Stimulated activated memory B cell treated with anti-CD40 and anti-IgM and Interleukin-4, amounts not matched to agents 10 μg/mL and 1 μg/mL and 100 μg/mL, for 72 hours (primary cell): Measurements from ENCODE around the gene BARHL2.

ENCODE experiments used
- ATAC-seq: fragments of 150-1000 bp; cut with Tn5 transposase; 2 replicates; pipeline ENCODE4 v1.10.0; 2021
- H3K27ac Mint-ChIP-seq: one replicate; pipeline ENCODE4 v1.8.0; 2022; ENCODE audit warnings: mild to moderate bottlenecking, mixed read lengths
- H3K27me3 Mint-ChIP-seq: one replicate; pipeline ENCODE4 v1.8.0; 2022; ENCODE audit warnings: mixed read lengths
- H3K36me3 Mint-ChIP-seq: one replicate; pipeline ENCODE4 v1.8.0; 2022; ENCODE audit warnings: mixed read lengths
- H3K4me1 Mint-ChIP-seq: one replicate; pipeline ENCODE4 v1.8.0; 2022; ENCODE audit warnings: mixed read lengths
- H3K4me3 Mint-ChIP-seq: one replicate; pipeline ENCODE4 v1.8.0; 2022; ENCODE audit warnings: mild to moderate bottlenecking, moderate library complexity, mixed read lengths
- H3K9me3 Mint-ChIP-seq: one replicate; pipeline ENCODE4 v1.8.0; 2022; ENCODE audit warnings: mixed read lengths

BARHL2 gene

DNA sequence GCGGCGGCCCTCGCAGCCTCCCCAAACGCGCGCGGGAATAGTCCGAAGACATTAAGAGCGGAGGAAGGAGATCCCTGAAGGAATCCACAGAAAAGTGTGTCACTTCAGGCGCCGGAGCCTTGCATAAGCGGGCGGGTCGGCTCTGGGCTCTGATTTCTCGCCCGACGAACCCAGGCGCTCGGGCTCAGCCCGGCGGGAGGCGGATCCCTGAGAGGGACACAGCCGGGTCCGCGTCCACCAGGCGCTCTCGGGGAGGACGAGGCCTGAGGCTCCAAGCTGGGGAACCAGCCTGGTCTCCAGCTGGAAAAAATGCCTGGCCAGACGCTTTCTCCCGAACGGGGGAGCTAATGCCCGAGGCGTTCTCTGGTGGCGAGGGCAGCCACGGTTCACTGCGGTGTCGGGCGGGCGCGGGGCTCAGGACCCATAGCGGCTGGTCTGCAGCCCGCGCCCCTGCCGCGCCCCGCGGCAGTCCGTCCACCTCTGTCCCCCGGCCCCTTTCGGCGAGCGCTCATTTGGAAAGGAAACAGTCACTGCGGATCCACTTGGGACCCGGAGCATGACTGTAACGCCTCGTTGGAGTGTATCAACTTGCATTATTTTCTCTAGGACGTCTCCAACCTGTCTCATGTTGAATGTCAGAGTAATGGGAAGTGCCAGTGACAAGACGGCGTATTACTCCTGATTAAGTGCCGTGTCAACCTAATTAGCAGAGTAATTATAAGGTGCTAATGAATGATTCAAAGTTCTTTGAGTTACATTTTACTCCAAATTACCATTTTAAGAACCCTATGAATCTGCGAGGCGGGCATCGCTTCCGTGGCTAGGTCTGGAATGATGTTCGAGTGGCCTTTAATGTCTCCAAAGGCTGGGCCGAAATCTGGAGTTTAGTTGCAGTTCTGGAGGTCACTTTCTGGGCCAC is 1.6 kb upstream of the BARHL2 start:
- Mint-ChIP-seq H3K36me3 (no peaks in the 10 kb centered on the region), H3K27ac (no peak overlapping the region), H3K27me3 (peaks cover 99% of the 10 kb centered on the region), H3K4me3 (no peak overlapping the region), H3K4me1 (peaks cover 21% of the 10 kb centered on the region), H3K9me3 (peaks cover 3% of the 10 kb centered on the region)
- ATAC-seq, result no peak

DNA sequence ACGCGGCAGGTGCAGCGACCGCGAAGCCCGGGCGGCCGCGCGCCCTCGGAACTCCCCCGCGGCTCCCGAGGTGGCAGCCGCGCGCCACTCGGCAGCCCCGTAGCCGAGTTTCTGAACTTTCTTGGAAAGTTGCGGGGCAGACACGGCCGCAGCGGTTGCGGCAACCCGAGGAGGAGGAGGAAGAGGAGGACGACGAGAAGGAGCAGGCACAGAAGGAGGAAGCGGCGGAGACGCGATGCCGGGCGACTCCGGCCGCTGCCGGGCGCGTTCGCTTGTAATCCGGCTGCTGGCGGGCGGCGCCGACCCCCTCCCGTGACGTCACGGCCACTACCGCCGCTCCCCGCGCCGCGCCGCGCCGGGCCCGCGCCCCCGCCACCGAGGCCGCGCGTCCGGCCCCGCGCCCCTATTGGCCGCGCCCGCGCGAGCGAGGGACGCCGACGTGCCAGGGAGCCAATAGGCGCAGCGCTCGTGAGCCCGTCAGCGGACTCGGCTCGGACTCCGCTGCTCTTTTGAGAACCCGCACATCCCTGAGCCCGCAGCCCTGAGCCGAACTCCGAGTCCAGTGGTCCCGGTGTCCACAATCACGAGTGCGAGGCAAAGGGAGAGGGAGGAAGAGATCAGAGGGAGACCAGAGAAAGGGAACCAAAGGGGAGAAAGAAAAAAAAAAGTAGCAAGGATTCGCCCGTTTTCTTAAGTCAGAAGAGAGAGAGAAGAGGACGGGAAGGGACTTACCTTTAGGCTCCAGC is 736 bp upstream of the BARHL2 start:
- peaks cover 24% of the 10 kb centered on the region for H3K4me1 Mint-ChIP-seq
- H3K27me3 Mint-ChIP-seq, result peaks cover 99% of the 10 kb centered on the region
- ATAC-seq, result no peak
- H3K27ac Mint-ChIP-seq, result no peak overlapping the region
- no peaks in the 10 kb centered on the region for H3K36me3 Mint-ChIP-seq
- H3K4me3 Mint-ChIP-seq, result no peak overlapping the region
- H3K9me3 Mint-ChIP-seq, result peaks cover 3% of the 10 kb centered on the region

DNA sequence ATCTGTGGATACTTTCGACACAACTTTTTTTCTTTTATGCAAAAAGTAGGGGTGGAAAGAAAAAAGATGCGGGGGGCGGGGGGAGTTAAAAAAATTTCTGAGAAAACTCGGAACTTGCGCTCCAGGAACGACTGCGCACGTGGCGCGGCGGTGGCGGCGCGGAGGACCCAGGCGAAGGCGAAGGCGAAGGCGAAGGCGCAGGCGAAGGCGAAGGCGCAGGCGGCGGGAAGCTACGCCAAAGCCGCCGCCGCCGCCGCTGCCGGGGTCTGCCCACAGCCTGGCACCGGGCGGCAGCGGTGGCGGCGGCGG is 208 bp upstream of the BARHL2 start:
- no peaks in the 10 kb centered on the region for H3K36me3 Mint-ChIP-seq
- H3K4me1 Mint-ChIP-seq, result peaks cover 27% of the 10 kb centered on the region
- no peak overlapping the region for H3K27ac Mint-ChIP-seq
- peaks cover 99% of the 10 kb centered on the region for H3K27me3 Mint-ChIP-seq
- H3K4me3 Mint-ChIP-seq, result peak overlapping the region; percentile 26
- ATAC-seq, result no peak
- H3K9me3 Mint-ChIP-seq, result peaks cover 3% of the 10 kb centered on the region

DNA sequence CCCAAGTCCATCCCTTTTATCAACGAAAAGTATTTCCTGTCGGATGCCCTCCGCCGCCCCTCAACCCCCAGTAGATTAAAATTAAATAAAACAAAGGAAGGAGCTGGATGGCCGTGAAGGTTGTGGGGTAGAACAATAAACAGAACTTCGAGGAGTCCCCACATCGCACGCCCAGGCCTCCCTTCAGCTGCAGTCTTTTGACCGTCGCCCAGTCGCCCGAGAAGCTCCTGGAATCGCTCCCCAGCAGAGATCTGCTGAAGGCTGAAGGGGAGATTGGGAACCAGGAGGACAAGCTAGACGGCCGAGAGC is 905 bp downstream of the BARHL2 start:
- H3K27me3 Mint-ChIP-seq, result peaks cover 99% of the 10 kb centered on the region
- peaks cover 19% of the 10 kb centered on the region for H3K4me1 Mint-ChIP-seq
- H3K9me3 Mint-ChIP-seq, result peaks cover 3% of the 10 kb centered on the region
- no peaks in the 10 kb centered on the region for H3K36me3 Mint-ChIP-seq
- ATAC-seq, result no peak
- H3K4me3 Mint-ChIP-seq, result no peak overlapping the region
- H3K27ac Mint-ChIP-seq, result no peak overlapping the region

DNA sequence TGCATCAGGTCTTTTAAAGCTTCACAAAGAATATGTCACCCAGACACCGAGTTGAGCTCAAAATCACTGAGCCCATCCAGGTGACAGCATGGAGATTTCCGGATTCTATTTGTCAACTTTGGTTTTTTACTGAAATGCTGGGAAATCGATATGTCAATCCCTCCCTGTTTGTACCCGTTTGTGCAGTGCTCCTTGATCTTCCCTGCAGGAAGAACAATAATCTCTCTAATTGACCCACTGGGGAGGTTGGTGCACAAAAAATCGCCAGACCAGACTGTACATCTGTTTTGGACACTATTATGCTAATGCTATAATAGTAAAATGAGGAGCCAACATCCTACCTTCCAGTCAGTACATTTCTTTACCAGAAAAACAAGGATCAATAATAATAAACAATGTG is 1.8 kb downstream of the BARHL2 start:
- Mint-ChIP-seq H3K27ac (no peak overlapping the region), H3K27me3 (peaks cover 99% of the 10 kb centered on the region), H3K36me3 (no peaks in the 10 kb centered on the region), H3K9me3 (peaks cover 3% of the 10 kb centered on the region), H3K4me1 (peaks cover 26% of the 10 kb centered on the region), H3K4me3 (no peak overlapping the region)
- no peak for ATAC-seq

DNA sequence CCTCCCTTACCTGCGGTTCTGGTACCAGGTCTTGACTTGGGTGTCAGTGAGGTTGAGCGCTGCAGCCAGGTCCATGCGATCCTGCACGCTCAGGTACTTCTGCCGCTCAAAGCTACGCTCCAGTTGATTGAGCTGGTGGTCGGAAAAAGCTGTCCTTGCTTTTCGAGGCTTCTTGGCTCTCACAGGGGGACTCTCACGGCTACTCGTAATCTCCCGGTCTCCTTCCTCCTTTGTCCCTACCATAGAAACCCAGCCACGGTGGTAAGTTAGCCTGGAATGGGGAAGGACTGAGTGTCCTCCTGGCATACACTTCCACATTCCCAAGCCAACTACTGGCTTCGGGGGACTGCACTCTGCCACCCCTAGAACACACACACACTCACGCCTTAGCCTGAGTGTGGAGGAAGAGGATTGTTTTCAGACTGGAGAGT is 2.6 kb downstream of the BARHL2 start:
- Mint-ChIP-seq H3K36me3 (no peaks in the 10 kb centered on the region), H3K27ac (no peak overlapping the region), H3K27me3 (peaks cover 99% of the 10 kb centered on the region), H3K4me3 (no peak overlapping the region), H3K4me1 (peaks cover 27% of the 10 kb centered on the region), H3K9me3 (peaks cover 3% of the 10 kb centered on the region)
- ATAC-seq, result no peak

DNA sequence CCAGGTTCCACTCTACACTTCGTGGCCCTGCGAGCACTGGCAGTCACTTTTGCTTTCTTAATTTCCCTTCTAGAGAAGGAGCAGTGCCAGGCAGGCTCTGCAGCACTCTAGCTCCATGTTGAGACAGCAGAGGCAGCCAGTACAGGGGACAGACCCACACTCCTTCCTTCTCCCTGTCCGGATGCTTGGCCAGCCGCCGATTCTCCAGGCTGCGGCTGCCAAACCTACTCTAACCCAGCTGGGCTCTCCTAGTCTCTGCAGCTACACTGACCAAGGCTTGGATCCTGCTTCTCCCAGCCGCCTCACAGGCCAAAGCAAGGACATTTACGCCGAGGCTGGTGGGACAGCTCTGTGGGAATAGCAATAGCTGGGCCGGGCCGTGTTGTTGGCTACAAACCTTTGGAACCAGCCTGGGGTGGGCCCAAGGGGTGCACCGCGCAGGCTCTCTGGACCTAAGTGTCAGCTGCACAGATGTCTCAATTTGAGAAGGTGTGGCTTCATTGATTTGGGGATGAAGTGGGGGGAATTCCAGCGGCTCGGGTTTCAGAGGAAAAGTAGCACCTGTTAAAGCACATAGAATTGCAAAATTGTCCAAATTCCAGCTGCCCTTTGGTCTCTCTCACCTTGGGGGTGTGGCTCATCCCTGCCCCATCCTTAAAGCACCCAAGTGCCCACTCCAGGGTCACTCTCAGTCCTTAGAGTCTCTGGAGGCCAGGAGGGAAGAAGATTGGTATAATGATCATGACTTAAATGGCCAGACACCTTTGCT is 3.2 kb downstream of the BARHL2 start:
- no peak overlapping the region for H3K4me3 Mint-ChIP-seq
- H3K4me1 Mint-ChIP-seq, result peaks cover 27% of the 10 kb centered on the region
- ATAC-seq, result no peak
- no peak overlapping the region for H3K27ac Mint-ChIP-seq
- peaks cover 3% of the 10 kb centered on the region for H3K9me3 Mint-ChIP-seq
- peaks cover 99% of the 10 kb centered on the region for H3K27me3 Mint-ChIP-seq
- H3K36me3 Mint-ChIP-seq, result no peaks in the 10 kb centered on the region

DNA sequence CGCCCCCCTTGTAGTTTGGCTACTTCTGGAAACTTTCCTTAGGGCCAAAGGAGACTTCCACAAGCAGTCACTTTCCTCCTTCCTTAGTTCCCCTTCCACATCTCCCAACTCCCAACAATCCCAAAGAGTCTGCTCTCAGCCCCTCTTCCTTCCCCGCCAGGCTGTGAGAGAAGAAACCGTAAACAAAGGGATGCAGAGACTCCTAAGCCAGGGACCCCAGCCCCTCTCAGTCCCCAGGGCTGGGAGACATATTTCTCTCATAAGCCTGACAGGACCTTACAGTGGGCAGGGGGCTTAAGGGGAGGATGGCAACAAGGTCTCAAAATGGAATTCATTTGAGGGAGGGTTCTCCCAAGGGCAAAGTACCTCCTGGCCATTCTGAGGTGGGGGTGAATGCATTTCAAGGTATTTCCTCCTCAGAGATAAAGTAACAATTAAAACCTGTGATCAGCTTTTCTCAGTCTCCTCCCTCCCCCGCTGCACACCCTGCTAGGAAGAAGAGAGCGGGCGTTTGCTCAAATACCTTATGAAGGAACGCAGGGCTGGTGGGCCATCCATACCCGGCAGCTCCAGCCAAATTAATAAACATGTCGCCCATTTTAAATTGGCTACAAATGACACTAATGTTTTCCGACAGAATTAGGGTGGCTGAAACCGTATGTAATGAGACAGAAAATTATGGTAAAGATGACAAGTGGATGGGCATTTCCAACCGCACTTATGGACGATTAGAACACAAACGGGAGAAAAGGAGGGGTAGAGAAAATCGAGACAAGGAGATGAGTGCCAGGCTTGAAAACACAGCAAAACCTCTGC is 4.0 kb downstream of the BARHL2 start:
- Mint-ChIP-seq H3K36me3 (no peaks in the 10 kb centered on the region), H3K27ac (no peak overlapping the region), H3K27me3 (peaks cover 99% of the 10 kb centered on the region), H3K4me3 (no peak overlapping the region), H3K9me3 (peaks cover 2% of the 10 kb centered on the region), H3K4me1 (peaks cover 24% of the 10 kb centered on the region)
- no peak for ATAC-seq

DNA sequence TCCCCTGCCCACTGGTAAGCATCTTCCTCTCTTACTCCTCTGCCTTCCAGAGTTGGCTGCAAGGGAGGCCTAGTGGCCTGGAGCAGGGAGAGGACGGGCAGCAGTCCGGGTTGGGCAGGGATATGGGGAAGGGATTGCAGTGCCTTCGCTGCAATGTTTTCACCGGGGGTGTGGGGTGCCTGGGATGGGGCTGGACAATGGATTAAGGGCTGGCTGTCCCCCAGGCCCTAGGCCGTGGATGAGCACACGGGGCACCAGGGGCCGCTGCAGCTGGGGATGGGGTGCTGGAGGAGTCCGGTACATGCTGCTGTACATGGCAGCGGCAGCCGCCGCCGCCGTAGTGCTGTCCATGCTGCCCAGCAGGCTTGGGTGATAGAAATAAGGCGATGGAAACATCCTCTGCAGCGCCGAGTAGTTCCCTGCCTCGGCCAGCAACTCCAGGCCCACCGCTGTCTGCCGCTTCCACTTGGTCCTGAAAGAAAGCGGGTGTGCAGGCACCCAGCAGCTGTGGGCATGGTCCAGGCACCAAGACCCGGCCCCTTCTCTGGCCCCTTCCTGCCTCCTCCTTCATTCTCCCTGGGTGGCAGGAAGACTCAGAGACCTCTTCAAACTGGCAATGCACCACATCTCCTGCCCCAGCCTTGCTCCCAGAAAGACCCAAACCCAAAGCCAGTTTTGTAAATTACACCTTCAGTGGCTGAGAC is 4.8 kb downstream of the BARHL2 start:
- no peak overlapping the region for H3K4me3 Mint-ChIP-seq
- no peak overlapping the region for H3K27ac Mint-ChIP-seq
- H3K4me1 Mint-ChIP-seq, result peaks cover 27% of the 10 kb centered on the region
- H3K36me3 Mint-ChIP-seq, result no peaks in the 10 kb centered on the region
- ATAC-seq, result no peak
- H3K9me3 Mint-ChIP-seq, result no peaks in the 10 kb centered on the region
- peaks cover 100% of the 10 kb centered on the region for H3K27me3 Mint-ChIP-seq

DNA sequence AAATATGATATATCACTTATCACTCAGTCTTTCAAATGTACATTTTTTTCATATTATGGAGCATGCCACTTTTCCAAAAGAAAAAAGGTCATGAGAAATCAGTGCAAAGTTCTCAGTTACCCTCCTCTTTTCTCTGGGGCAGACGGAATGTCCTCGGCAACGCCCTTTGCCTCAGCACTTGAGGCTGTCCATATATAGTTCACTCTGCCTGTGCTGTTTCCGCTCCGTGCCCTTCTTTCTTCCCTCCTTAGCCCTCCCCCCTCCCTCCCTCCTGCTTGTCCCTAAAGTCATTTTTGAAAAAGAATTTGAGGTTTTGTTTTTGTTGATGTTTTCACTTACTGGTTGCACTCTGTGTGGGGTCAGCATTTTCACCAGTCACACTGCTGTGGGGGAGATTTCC is 5.4 kb downstream of the BARHL2 start:
- no peak overlapping the region for H3K4me3 Mint-ChIP-seq

DNA sequence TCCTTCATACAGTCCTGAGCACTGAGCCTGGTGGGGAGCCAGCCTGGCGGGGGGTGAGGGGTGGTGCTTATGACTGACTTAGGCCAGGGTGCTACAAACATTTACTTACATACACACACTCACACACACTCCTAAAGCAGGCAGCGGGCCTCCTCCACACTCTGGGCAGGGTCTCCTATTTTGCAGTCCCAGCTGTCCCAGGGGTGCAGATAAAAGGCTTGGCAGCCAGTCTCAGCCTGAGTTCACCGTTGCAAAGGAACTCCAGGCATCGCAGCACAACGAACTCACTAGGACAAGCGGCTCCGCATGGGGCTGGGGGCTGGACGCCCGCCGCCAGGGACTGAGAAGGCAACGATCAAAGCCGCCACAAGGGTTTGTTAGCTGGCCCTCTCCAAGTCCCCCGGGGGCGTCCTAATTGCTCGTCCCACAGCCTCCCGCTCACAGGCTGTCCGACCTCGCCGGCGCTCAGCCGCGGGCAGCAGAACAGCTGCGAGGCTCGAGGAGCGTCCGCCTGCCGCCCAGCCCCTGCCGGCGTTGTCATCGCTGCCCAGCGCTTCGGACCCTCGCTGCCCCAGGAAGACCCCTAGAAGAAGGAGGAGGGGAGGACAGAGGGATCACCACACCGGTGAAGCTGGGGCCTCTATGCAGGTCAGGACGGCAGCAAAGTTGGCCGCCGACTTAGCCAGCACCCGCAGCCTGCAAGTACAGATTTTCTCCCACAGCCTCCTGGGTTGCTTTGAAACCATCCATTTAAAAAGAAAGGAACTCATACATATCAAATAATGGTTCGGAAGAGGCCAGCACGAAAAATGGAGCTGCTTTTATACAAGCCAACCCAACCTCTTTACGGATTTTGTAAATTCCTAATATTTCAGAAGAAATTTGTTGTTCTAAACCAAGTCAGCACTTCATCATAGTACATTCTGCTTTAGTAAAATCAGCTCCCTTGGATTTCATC is 6.2 kb downstream of the BARHL2 start:
- H3K27ac Mint-ChIP-seq, result no peak overlapping the region
- H3K36me3 Mint-ChIP-seq, result no peaks in the 10 kb centered on the region
- peaks cover 100% of the 10 kb centered on the region for H3K27me3 Mint-ChIP-seq
- H3K9me3 Mint-ChIP-seq, result no peaks in the 10 kb centered on the region
- H3K4me3 Mint-ChIP-seq, result no peak overlapping the region
- peaks cover 37% of the 10 kb centered on the region for H3K4me1 Mint-ChIP-seq
- no peak for ATAC-seq

More for the DNA sequence above, 5.4 kb downstream of the BARHL2 start:
- no peak for ATAC-seq
- Mint-ChIP-seq H3K4me1 (peaks cover 31% of the 10 kb centered on the region), H3K9me3 (no peaks in the 10 kb centered on the region), H3K27me3 (peaks cover 100% of the 10 kb centered on the region), H3K27ac (no peak overlapping the region), H3K36me3 (no peaks in the 10 kb centered on the region)

DNA sequence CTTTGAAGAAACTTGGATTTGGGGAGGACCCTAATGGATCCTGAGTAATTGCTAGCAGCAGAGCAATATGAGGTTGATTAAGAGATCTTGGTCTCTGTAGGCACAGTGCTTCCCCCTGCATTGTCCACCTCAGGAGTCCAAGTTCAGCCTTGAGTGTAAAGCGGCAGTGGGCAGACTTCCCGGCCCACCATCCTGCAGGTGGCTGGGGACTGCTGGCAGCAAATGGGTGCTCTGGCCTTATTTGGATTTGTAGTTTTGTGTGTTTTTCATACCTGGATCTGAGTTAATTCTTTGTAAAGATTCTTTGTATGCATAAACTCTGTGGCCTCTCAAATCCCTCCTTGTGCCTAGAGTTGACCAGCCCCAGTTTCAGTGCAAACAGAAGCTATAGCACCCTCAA is 7.6 kb downstream of the BARHL2 start:
- ATAC-seq, result no peak
- Mint-ChIP-seq H3K9me3 (no peaks in the 10 kb centered on the region), H3K27ac (no peak overlapping the region), H3K4me1 (peaks cover 38% of the 10 kb centered on the region), H3K4me3 (no peak overlapping the region), H3K27me3 (peaks cover 98% of the 10 kb centered on the region), H3K36me3 (no peaks in the 10 kb centered on the region)

DNA sequence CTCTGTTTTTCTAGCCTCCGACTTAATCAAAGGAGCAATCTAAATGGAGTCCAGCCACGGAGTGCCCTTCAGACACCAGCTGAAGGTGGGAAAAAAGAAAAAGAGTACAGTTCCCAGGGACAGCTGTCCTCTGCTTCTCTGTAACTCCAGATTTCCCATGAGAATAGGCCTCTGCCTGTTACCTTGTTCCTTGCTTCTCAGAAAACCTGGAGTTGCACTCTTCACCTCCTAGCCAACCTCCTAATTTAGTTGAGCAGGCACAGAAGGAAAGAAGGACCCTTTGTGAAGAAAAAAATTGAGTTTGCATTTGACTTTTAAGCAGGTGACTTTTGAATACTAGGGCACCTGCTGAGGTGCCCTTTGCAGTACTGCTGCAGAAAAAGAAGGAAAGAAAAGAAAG is 8.3 kb downstream of the BARHL2 start:
- no peaks in the 10 kb centered on the region for H3K36me3 Mint-ChIP-seq
- ATAC-seq, result no peak
- peaks cover 38% of the 10 kb centered on the region for H3K4me1 Mint-ChIP-seq
- no peaks in the 10 kb centered on the region for H3K9me3 Mint-ChIP-seq
- no peak overlapping the region for H3K27ac Mint-ChIP-seq
- H3K4me3 Mint-ChIP-seq, result no peak overlapping the region
- peaks cover 98% of the 10 kb centered on the region for H3K27me3 Mint-ChIP-seq
